HG03103 (cell line): ENCODE data around the gene FCRL6.
A peak's percentile ranks its signal among the peaks of the same experiment; 100 is the strongest.

Experiments
- ATAC-seq: cut with Tn5 transposase; IDR thresholded peaks from one replicate; pipeline ENCODE4 v1.9.1; 2021; ENCODE audit warnings: low read depth; ENCODE audit not compliant: unreplicated experiment

Gene FCRL6

DNA sequence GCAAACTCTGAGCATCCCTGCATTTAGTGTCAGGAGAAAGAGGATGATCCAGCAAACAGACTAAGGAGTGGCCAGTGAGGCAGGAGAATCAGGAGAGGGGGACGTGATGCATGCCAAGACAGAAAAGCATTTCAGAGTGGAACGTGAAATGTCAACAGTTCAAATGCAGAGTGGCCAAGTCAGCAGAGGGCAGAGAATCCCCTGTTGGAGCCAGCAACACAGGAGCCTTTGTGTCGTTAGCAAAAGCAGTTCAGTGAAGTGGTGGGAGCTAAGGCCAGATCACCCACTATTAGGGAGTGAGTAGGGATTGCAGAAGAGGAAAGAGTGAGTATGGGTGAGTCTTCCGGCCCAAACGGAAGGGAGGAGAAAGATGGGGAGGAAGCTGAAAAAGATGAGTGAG, 6.6 kb upstream of the FCRL6 start:
- ATAC-seq, result no peak

DNA sequence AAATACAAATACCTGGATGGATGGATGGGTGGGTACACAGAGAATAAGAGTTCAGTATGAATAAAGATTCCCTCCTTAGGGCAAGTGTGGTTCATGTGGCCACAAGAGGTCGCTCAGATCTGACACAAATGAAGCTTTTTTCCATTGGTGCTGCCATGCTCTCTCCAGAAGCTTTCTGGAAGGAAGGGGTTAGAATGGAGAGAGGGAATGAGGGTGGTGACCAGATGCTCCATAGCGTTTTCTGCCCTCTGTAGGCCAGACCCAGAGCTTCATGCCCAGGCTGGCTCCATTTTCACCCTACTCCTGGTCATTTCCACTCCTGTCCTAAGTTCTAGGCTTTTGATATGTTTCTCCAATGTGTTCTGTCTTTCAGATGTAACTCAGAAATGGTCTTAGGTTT, 3.3 kb upstream of the FCRL6 start:
- ATAC-seq, result no peak

DNA sequence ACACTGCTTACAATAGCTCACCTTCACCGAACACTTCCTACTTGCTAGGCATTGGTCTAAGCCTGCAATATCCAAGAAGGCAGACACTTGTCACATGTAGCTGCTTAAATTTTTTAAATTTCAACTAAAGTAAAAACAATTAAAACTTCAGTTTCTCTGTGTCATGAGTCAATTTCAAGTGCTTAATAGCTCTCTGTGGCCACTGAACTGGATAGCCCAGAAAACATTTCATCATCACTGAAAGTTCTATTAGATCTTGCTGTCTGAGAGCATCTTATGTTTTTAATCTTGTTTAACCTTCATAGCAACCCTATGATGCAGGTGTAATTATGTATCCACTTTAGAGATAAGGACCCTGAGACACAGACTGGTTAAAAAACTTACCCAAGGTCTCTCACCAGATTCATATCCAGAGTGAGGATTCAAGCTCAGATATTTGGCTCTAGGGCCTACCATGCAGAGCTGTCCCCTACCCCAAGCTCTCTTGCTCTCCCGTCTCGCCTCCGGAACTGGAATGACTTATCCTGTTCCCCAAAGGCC, 2.6 kb upstream of the FCRL6 start:
- no peak for ATAC-seq

- peak; percentile 51 for ATAC-seq
These were observed 1.8 kb upstream of the FCRL6 start for GRCh38 chr1:159800177-159800930.

DNA sequence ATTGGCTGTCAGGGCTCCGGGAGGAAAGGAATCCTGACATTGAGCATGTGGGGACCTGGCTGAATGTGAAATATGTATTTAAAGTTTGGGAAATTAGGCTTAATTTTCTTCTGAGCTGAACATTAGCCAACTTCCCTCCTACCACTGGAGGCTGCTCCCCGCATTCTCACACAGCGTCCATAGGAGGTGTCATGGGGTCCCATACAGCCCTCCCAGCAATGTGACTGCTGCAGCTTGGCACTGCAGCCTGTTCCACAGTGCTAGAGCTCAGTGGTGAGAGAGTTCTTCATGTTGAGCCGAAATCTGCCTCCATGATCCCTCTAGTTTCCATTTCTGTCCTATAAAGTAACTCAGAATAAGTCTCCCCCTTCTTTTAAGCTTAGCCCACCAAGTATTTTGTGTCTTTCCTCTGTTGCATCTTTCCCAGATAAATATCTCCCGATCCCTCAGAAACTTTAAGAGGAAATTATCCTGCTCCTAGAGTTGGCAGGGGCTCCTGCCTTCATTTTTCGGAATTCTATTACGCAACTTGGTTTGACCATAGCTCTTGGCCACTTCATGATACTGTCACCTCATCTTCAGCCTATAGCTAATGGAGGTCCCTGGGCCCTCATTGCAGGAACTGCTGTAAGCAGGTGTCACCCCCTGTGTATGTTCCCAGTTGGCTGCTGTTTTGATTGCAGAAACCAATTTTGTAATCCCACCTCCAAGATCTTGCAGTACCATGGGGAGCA, 2.0 kb downstream of the FCRL6 start:
- no peak for ATAC-seq

DNA sequence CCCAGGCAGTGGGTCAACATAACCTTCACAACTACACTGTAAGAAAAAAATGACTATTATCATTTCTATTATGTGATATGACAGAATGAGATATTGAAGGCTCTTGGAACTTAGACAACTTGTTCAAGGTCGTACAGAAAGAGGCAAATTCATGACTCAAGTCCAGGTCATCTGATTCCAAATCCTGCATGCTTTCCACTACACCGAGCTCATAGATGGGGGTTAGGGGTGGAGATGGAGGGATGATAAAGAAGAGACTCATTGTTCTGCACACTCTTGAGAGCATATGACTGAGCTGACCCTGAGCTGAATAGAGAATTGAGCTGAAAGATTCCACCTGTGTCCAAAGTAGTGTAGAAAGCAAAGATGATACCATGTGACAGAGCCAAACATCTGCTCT, 2.8 kb downstream of the FCRL6 start:
- ATAC-seq, result no peak

DNA sequence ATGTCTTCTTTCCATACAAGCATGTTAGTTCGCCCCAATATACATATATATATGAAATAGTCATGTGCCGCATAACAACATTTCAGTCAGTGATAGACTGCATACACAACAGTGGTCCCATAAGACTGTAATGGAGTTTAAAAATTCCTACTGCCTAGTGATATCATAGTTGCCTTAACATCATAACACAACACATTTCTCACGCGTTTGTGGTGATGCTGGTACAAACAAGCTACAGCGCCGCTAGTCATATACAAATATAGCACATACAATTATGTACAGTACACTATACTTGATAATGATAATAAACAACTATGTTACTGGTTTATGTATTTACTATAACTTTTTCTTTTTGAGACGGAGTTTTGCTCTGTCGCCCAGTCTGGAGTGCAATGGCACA, 13.8 kb downstream of the FCRL6 start:
- no peak for ATAC-seq

DNA sequence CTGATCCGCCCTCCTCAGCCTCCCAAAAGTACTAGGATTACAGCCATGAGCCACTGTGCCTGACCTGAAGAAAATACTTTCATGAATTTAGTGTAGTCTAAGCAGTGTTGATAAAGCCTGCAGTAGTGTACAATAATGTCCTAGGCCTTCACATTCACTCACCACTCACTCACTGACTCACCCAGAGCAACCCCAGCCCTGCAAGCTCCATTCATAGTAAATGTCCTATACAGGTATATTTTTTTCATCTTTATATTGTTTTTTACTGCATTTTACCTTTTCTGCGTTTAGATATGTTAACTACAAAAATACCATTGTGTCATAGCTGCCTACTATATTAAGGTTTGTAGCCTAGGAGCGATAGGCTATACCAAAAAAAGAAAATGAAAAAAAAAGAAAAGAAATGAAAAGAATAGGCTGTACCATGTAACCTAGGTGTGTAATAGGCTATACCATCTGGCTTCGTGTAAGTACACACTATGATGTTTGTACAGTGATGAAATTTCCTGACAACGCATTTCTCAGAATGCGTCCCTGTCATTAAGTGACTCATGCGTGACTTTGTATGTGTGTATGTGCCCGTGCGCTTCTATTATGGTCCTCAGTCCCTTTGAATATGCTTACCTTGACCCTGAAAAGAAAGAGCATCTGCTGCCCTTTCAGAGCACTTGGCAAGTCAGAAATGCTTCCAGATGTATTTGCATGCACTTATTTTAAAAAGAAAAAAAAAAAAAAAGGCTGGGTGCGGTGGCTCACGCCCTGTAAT, 15.3 kb downstream of the FCRL6 start:
- no peak for ATAC-seq

DNA sequence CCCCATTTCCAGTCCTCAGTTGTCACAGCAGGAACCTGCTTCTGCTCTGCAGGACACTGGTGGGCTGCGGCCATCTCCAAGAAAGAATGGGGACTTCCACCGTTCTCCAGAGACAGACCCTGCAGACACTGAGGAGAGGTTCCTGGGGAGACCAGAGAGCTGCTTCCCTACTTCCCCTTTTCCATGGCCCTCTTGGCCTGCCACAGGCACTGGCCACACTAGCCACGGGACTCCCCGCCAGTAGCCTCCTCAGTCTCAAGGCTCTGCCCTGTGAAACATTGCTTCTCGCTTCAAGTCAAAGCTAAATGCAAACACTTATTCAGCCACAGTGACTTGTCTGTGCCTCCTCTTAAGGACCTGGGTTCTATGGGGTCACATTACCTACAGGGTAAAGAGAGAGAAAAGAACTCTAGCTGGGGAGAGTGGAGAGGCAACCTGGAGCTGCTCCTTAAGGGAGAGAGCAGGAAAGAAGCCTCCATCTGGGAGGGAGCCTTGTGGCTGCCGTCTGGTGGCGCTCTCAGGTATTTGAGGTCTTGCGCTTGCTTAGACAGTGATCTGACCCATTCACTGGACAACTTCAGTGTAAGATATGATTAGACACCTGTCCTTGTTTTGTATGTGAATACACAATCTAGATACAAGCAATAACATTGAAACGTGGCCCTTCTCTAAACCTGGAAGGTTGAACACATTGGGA, 19.2 kb downstream of the FCRL6 start:
- ATAC-seq, result no peak

- ATAC-seq, result no peak
These were observed 21.2 kb downstream of the FCRL6 start for GRCh38 chr1:159823406-159823805.

- no peak for ATAC-seq
These were observed 23.4 kb downstream of the FCRL6 start for GRCh38 chr1:159825564-159825963.

- ATAC-seq, result no peak
These were observed 24.4 kb downstream of the FCRL6 start, which contains the start of gene SLAMF8 for GRCh38 chr1:159826441-159827101. TSS of gene SLAMF8 (plus strand) at chr1:159826873. CDS start at chr1:159826899, 26 bp downstream.

GRCh38 chr1:159827102-159827490, 24.9 kb downstream of the FCRL6 start:
- ATAC-seq, result no peak

GRCh38 chr1:159827549-159827948, 25.4 kb downstream of the FCRL6 start:
- no peak for ATAC-seq

DNA sequence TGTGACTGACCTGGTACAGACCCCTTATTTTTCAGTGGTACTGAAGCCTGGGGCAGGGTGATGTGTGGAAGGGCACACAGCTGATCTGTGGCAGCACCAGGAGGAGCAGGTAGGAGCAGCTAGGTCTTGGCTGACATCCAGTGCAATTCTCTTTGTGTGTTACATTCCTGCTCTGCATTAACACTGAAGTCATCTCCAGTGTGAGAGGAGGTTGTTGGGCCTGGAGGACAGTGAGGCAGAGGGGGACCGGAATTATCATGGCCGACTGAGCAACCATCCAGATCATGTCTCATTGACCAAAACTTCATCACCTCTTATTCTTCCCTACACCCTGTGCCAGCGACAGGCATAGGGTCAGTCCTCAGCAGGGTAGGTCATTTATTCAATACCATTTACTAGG, 26.0 kb downstream of the FCRL6 start:
- no peak for ATAC-seq

DNA sequence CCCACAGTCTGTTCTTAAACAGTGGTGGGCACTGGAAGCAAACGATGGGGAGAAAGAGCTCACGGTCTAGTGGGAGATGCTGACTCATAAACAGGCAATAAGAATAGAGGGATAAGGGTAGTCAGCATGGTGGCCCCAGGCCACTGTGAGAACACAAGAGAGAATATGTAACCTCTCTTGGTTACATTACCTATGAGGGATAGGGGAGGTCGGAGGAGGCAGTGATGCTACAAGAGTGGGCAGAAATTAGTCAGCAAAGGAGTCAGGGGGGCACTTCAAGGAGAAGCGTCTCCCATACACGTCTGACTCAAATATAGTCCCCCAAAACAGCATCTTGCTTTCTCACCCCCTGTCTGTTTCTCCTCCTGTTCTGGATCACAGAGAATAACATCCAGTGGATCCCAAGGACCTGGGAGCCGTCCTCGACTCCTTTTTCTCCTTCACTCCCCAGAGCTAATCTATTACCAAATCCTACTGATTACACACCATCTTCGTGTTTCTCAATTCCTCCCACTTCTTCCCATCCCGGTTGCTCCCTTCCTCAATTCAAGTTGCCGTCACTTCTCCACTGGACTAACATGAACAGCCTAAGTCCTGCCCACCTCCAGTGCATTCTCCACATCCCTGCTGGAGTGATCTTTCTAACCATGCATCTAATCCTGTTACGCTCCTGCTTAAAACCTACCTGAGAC, 26.6 kb downstream of the FCRL6 start:
- ATAC-seq, result no peak

DNA sequence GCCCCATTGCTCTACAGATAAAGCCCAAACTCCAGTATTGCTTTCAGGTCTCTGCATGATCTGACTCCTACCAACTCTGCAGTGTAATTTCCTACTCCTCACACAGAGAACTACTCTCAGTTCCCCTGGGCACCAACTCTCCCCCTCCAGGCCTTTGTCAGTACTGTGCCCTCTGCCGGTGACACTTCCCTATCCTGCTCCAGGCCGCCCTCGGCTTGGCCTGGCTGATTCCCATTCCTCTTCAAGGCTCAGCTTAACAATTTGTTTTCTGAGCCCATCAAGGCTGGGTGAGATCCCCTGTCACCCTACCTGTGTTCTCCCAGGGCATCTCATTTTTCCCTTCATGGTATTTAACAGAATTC, 27.1 kb downstream of the FCRL6 start:
- peak; percentile 78 for ATAC-seq

DNA sequence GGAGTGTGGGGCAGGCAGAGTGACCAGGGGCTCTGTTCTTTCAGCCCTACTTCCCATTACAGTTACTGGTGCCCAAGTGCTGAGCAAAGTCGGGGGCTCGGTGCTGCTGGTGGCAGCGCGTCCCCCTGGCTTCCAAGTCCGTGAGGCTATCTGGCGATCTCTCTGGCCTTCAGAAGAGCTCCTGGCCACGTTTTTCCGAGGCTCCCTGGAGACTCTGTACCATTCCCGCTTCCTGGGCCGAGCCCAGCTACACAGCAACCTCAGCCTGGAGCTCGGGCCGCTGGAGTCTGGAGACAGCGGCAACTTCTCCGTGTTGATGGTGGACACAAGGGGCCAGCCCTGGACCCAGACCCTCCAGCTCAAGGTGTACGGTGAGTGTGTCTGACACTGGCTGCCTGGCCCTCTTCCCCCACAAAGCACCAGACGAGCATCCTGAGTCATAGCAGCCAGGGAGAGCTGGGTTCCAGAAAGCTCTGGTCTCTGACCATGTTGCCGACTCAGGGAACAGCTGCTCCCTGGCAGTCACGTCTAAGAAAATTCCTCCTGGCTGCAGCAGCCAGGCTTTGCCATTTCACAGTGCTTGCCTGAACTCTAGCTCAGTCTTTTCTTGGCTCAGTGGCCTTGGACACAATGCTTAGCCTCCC, 27.8 kb downstream of the FCRL6 start:
- ATAC-seq, result no peak

- ATAC-seq, result no peak
These were observed 28.6 kb downstream of the FCRL6 start for GRCh38 chr1:159830722-159831121.
